PC-9 (cell line): ENCODE results near the gene FOXJ3.

Experiments
- CTCF ChIP-seq: fragments of 200-600 bp; sonication (generic); conservative IDR thresholded peaks from 2 replicates; pipeline ENCODE4 v1.6.1; 2017; ENCODE audit warnings: mixed run types, antibody characterized with exemption, mild to moderate bottlenecking, moderate library complexity
- EZH2 ChIP-seq: fragments of 200-600 bp; sonication (generic); IDR thresholded peaks from 2 replicates; pipeline ENCODE4 v1.8.0; 2017; ENCODE audit warnings: antibody characterized with exemption, low read depth

- TF ChIP-seq CTCF (no peak), EZH2 (no peak)
Observed at GRCh38 chr1:42332877-42333276, 2.2 kb downstream of the FOXJ3 start.
